DND-41 (cell line): Measurements from ENCODE around the gene UBC.
"Not testable (repeated sequence)": the region's sequence is repeated elsewhere in the genome, so short reads cannot be mapped to it uniquely, and the experiment has no call there.

ENCODE experiments used
- CTCF ChIP-seq: IDR thresholded peaks from 2 replicates; pipeline ENCODE4 v1.5.1; 2012; ENCODE audit warnings: borderline replicate concordance, low read length, moderate library complexity, mild to moderate bottlenecking; ENCODE audit not compliant: poor library complexity, severe bottlenecking; ENCODE audit errors: extremely low read depth
- EZH2 ChIP-seq: IDR thresholded peaks from 3 replicates; pipeline ENCODE4 v1.6.1; 2012; ENCODE audit warnings: borderline replicate concordance, low read depth, mild to moderate bottlenecking, moderate library complexity, low read length, inconsistent platforms; ENCODE audit not compliant: severe bottlenecking

- not testable (repeated sequence) for TF ChIP-seq EZH2, CTCF
Observed at GRCh38 chr12:124900345-124900795, 14.1 kb downstream of the UBC start.
